Keratinocyte (primary cell): Measurements from ENCODE around the gene FMN1. TPM values are rescaled to one million over a fixed set of nuclear protein-coding genes. Genes with fewer than 3 reads are reported as not detected.

ENCODE experiments used
- DNase-seq: peaks from one replicate; pipeline ENCODE4 v3.0.0-alpha.2; 2011; ENCODE audit warnings: low read depth, missing footprints, low spot score
- FAIRE-seq: peaks from 2 replicates; lab custom pipeline; 2011; peaks lifted over from hg19 to GRCh38; lab: Jason Lieb, UNC
- H2AFZ ChIP-seq: 2 replicates; pipeline ENCODE4 v1.6.0; 2012; ENCODE audit warnings: low read length, control low read depth, inconsistent platforms; ENCODE audit not compliant: control insufficient read depth
- H3K27ac ChIP-seq: 2 replicates; pipeline ENCODE4 v1.5.1; 2011; ENCODE audit warnings: low read length; ENCODE audit not compliant: control insufficient read depth, insufficient read depth
- H3K27me3 ChIP-seq: 3 replicates; pipeline ENCODE4 v1.6.0; 2011; ENCODE audit warnings: low read length; ENCODE audit not compliant: control insufficient read depth, insufficient read depth; ENCODE audit errors: extremely low read depth
- H3K36me3 ChIP-seq, 2 experiments: 2 replicates in 1 of 2; 3 replicates in 1 of 2; pipeline ENCODE4 v1.5.1; 2011; ENCODE audit warnings: low read length in 2 of 2, mild to moderate bottlenecking in 1 of 2; ENCODE audit not compliant: control insufficient read depth in 2 of 2, insufficient read depth in 2 of 2; ENCODE audit errors: extremely low read depth in 1 of 2
- H3K4me1 ChIP-seq: 3 replicates; pipeline ENCODE4 v1.5.1; 2011; ENCODE audit warnings: low read length; ENCODE audit not compliant: control insufficient read depth, insufficient read depth; ENCODE audit errors: extremely low read depth
- H3K4me2 ChIP-seq: 3 replicates; pipeline ENCODE4 v1.6.0; 2011; ENCODE audit warnings: low read depth, low read length; ENCODE audit not compliant: control insufficient read depth, insufficient read depth; ENCODE audit errors: extremely low read depth
- H3K4me3 ChIP-seq, 3 experiments: fragments of 200-600 bp in 1 of 3; sonication (generic) in 1 of 3; 2 replicates in 2 of 3; 3 replicates in 1 of 3; pipeline ENCODE4 v1.5.1; 2011 to 2016; ENCODE audit warnings: low read length in 3 of 3, mild to moderate bottlenecking in 3 of 3, control low read depth in 2 of 3, inconsistent platforms in 1 of 3, low read depth in 1 of 3, mixed read lengths in 1 of 3, mixed run types in 1 of 3, moderate library complexity in 1 of 3; ENCODE audit not compliant: control insufficient read depth in 2 of 3, insufficient read depth in 2 of 3; ENCODE audit errors: extremely low read depth in 1 of 3
- H3K79me2 ChIP-seq: 2 replicates; pipeline ENCODE4 v1.6.0; 2012; ENCODE audit warnings: low read length; ENCODE audit not compliant: control insufficient read depth, insufficient read depth
- H3K9ac ChIP-seq: 3 replicates; pipeline ENCODE4 v1.6.0; 2011; ENCODE audit warnings: low read length; ENCODE audit not compliant: control insufficient read depth, insufficient read depth; ENCODE audit errors: extremely low read depth
- H3K9me1 ChIP-seq: 3 replicates; pipeline ENCODE4 v1.6.0; 2011; ENCODE audit warnings: low read length; ENCODE audit not compliant: control insufficient read depth, insufficient read depth; ENCODE audit errors: extremely low read depth
- H3K9me3 ChIP-seq: 2 replicates; pipeline ENCODE4 v1.5.1; 2012; ENCODE audit warnings: low read depth, low read length; ENCODE audit not compliant: control insufficient read depth
- H4K20me1 ChIP-seq: 3 replicates; pipeline ENCODE4 v1.6.0; 2011; ENCODE audit warnings: low read length; ENCODE audit not compliant: control insufficient read depth, insufficient read depth; ENCODE audit errors: extremely low read depth
- CTCF ChIP-seq, 3 experiments: IDR thresholded peaks in 1 of 3; conservative IDR thresholded peaks in 1 of 3; optimal IDR thresholded peaks in 1 of 3; 2 replicates in 2 of 3; 3 replicates in 1 of 3; pipeline versions ENCODE3 to v1.5.1; 2011; ENCODE audit warnings: low read length in 3 of 3, mild to moderate bottlenecking in 3 of 3, moderate library complexity in 2 of 3, control low read depth in 1 of 3, inconsistent platforms in 1 of 3; ENCODE audit not compliant: insufficient read depth in 2 of 3; ENCODE audit errors: extremely low read depth in 1 of 3
- EZH2 ChIP-seq: IDR thresholded peaks from one replicate; pipeline ENCODE4 v1.6.1; 2012; ENCODE audit warnings: inconsistent platforms, mild to moderate bottlenecking, low read length, moderate library complexity
- dilution Hi-C: fragments of 300-500 bp; cut with MboI; formaldehyde crosslinking; loops from one replicate; pipeline ENCODE4 v1.7.0; 2020; ENCODE audit warnings: low sequenced_read_pairs; ENCODE audit not compliant: extremely low pct_ligation_motif_present
- polyA plus RNA-seq, 5 experiments: library from polyadenylated mRNA; depleted of rRNA in 3 of 5; stranded (reverse) in 3 of 5; stranded (forward) in 1 of 5; unstranded in 1 of 5; fragments of >200 nt; gene quantifications; 1 replicate in 1 of 5; 2 replicates in 3 of 5; 3 replicates in 1 of 5; pipeline versions ENCODE4 v1.2.1 to v1.2.3, GENCODE V29; 2011 to 2012; ENCODE audit warnings: missing spikeins in 2 of 5, low read depth in 1 of 5, low replicate concordance in 1 of 5

FMN1 gene
- polyA plus RNA-seq, 1 donor (not counting 4 experiments of a cell fraction or from before 2014, with no cell fraction given), result 0.71 TPM

- DNase-seq (no peak), FAIRE-seq (no peak)
- TF ChIP-seq EZH2 (no peak), CTCF (optimal IDR thresholded peaks at IDR 0.05 in 1 of 3, IDR thresholded peaks at IDR 0.05 in 1 of 3, conservative IDR thresholded peaks at IDR 0.05 in 1 of 3; ENCODE audit: extremely low read depth in 1 of 3, insufficient read depth in 2 of 3, low read length in 3 of 3) (no peak)
- Histone ChIP-seq H3K9me3 (no peaks in the 10 kb centered on the region), H3K4me2 (no peak overlapping the region), H2AFZ (no peak overlapping the region), H3K4me3 (no peak overlapping the region), H3K27me3 (no peaks in the 10 kb centered on the region), H3K27ac (no peak overlapping the region), H3K9me1 (no peaks in the 10 kb centered on the region), H3K79me2 (no peaks in the 10 kb centered on the region), H4K20me1 (no peaks in the 10 kb centered on the region), H3K36me3 (no peaks in the 10 kb centered on the region), H3K9ac (no peak overlapping the region), H3K4me1 (no peaks in the 10 kb centered on the region)
- dilution Hi-C loops, result loop anchor here (25.0 kb wide), 1 partner anchor 162 kb away; no protein-coding TSS in a partner anchor
These were observed 195.4 kb downstream of the FMN1 start for GRCh38 chr15:32998979-32999672.

DNA sequence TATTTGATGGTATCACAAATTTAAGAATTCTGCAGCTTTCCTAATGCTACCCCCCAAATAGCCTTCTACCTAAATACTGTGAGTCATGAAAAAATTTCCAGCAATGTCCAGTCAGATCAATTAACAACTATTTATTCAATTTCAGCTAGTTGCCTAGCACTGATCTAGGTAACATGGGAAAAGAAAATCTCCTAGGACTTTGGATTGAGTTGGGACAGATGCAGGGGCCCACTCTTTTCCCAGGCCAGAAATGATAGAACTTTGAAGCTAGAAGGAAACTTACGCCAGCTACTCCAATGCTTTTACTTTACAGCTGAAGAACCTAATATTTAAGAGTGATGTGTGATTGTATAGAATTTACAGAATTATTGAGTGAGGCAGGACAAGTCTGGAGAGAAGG, 196.3 kb downstream of the FMN1 start:
- dilution Hi-C loops, result loop anchor here (25.0 kb wide), 1 partner anchor 161 kb away; no protein-coding TSS in a partner anchor
- H3K27ac ChIP-seq, result no peak overlapping the region

More for the DNA sequence above, 196.3 kb downstream of the FMN1 start:
- DNase-seq (no peak), FAIRE-seq (no peak)
- TF ChIP-seq EZH2 (no peak), CTCF (optimal IDR thresholded peaks at IDR 0.05 in 1 of 3, IDR thresholded peaks at IDR 0.05 in 1 of 3, conservative IDR thresholded peaks at IDR 0.05 in 1 of 3; ENCODE audit: extremely low read depth in 1 of 3, insufficient read depth in 2 of 3, low read length in 3 of 3) (no peak)
- Histone ChIP-seq H3K9ac (no peak overlapping the region), H2AFZ (no peak overlapping the region), H3K4me2 (no peak overlapping the region), H3K9me3 (no peaks in the 10 kb centered on the region), H3K36me3 (no peaks in the 10 kb centered on the region), H3K4me3 (no peak overlapping the region), H3K79me2 (no peaks in the 10 kb centered on the region), H3K4me1 (no peaks in the 10 kb centered on the region), H4K20me1 (no peaks in the 10 kb centered on the region), H3K27me3 (no peaks in the 10 kb centered on the region), H3K9me1 (no peaks in the 10 kb centered on the region)
